SK-N-SH (cell line): ENCODE data around the gene CSNK2A1.

Experiments used
- CTCF ChIP-seq: fragments of 200-600 bp; sonication (generic); IDR thresholded peaks from 2 replicates; pipeline ENCODE4 v1.6.1; 2017; ENCODE audit warnings: antibody characterized with exemption, mild to moderate bottlenecking, moderate library complexity
- FOSL2 ChIP-seq: IDR thresholded peaks from 2 replicates; pipeline ENCODE4 v1.4.0; 2012; ENCODE audit warnings: low read depth, mild to moderate bottlenecking, moderate library complexity, borderline replicate concordance
- GATA2 ChIP-seq: sonication (generic); formaldehyde crosslinking; IDR thresholded peaks from 2 replicates; pipeline ENCODE4 v1.5.0; 2020; ENCODE audit warnings: mild to moderate bottlenecking, missing genetic modification reagents
- REST ChIP-seq: IDR thresholded peaks from 2 replicates; pipeline ENCODE4 v1.6.1; 2012; ENCODE audit warnings: mild to moderate bottlenecking, low read depth, low read length, moderate library complexity
- SIN3A ChIP-seq: IDR thresholded peaks from 2 replicates; pipeline ENCODE4 v1.6.1; 2012; ENCODE audit warnings: low read depth, mild to moderate bottlenecking, low read length, moderate library complexity, borderline replicate concordance

GRCh38 chr20:436476-436875, 107.1 kb downstream of the CSNK2A1 start:
- TF ChIP-seq GATA2 (no peak), REST (no peak), CTCF (no peak), FOSL2 (no peak), SIN3A (no peak)
